ENCODE data around the gene KRT24. TPM values are rescaled to one million over a fixed set of nuclear protein-coding genes. Genes with fewer than 3 reads are reported as not detected.
"Not testable (repeated sequence)": the region's sequence is repeated elsewhere in the genome, so short reads cannot be mapped to it uniquely, and the experiment has no call there.

Gene KRT24
- not detected in 2 replicates for polyA plus RNA-seq (2011; rRNA removed)
- polyA plus RNA-seq (2012; cell fraction: cytosol; rRNA removed): not detected in 2 replicates
- not detected in 2 replicates for polyA plus RNA-seq (2012; cell fraction: nucleus; rRNA removed)
- polyA plus RNA-seq (2017; fragmentation: RNase III; extraction: RNeasy Plus Mini Kit Qiagen cat#74134 plus additional on column Dnase treatment): not detected in 3 replicates
- not detected in 2 replicates for polyA minus RNA-seq (2011; rRNA and poly(A)+ RNA removed)

- peak; percentile 51 for FAIRE-seq
- 74% methylated on average over 7 of the region's 7 CpGs for whole genome bisulfite sequencing (ENCODE audit: missing lambda C conversion rate)
- no peak for ATAC-seq
- peaks cover 10% of the 10 kb centered on the region for H3K4me1 ChIP-seq
- H3K27ac ChIP-seq: no peak within 1 kb of the TSS
- no peaks in the 10 kb centered on the region for H3K9me3 ChIP-seq
- CTCF ChIA-PET: interaction anchor here (0.9 to 1.6 kb wide), 5 partner anchors 12 to 963 kb away, joined by 3 to 5 read pairs (median 3); no protein-coding TSS in a partner anchor
- no peak for TF ChIP-seq MAFK (IDR thresholded peaks at IDR 0.05; ENCODE audit: partially characterized antibody)
- TF ChIP-seq ELK1 (IDR thresholded peaks at IDR 0.05; ENCODE audit: low read depth, low read length): no peak
- no peak for TF ChIP-seq HOXB5 (CRISPR knock-in tag; IDR thresholded peaks at IDR 0.05)
- no peak for TF ChIP-seq RARB (CRISPR knock-in tag; IDR thresholded peaks at IDR 0.05)
- no peak for TF ChIP-seq TFCP2L1 (CRISPR knock-in tag; IDR thresholded peaks at IDR 0.05)
- TF ChIP-seq TP53 (CRISPR knock-in tag; IDR thresholded peaks at IDR 0.05): no peak
- no peak for TF ChIP-seq CBX2 (IDR thresholded peaks at IDR 0.05; ENCODE audit: borderline replicate concordance, low read depth)
- no peak for TF ChIP-seq ESRRA (IDR thresholded peaks at IDR 0.05; ENCODE audit: borderline replicate concordance, low read length)
- TF ChIP-seq FOSB (CRISPR knock-in tag; IDR thresholded peaks at IDR 0.05): no peak
- no peak for TF ChIP-seq EHF (CRISPR knock-in tag; IDR thresholded peaks at IDR 0.05)
- no peak for TF ChIP-seq PHF8 (IDR thresholded peaks at IDR 0.05; ENCODE audit: borderline replicate concordance, low read depth)
- no peak for TF ChIP-seq JUN (IDR thresholded peaks at IDR 0.05)
- DNase-seq (ENCODE audit: low read depth in 1 of 2, low spot score in 1 of 2): no peak
- H3K4me2 ChIP-seq: no peak within 1 kb of the TSS
- H3K4me3 ChIP-seq: no peak within 1 kb of the TSS
- POLR2A ChIA-PET: no interaction called here
Observed at GRCh38 chr17:40703652-40704051, at the start of gene KRT24. Gene KRT24, minus strand, starts transcription at chr17:40703752. Its CDS starts 59 bp downstream, at chr17:40703693.

GRCh38 chr17:40751065-40751464 is 47.5 kb upstream of the KRT24 start:
- FAIRE-seq (no peak), DNase-seq (ENCODE audit: low read depth in 1 of 2, low spot score in 1 of 2) (no peak), ATAC-seq (no peak; a peak in 1 of 6 replicates)
- H3K4me1 ChIP-seq: no peaks in the 10 kb centered on the region
- H3K27ac ChIP-seq: no peak overlapping the region
- ChIA-PET CTCF (interaction anchor here (0.6 to 1.0 kb wide), 2 partner anchors 9 to 108 kb away, joined by 3 read pairs; no protein-coding TSS in a partner anchor), POLR2A (no interaction called here)
- peaks cover 5% of the 10 kb centered on the region; the same call in 2 of the 3 replicates for H3K9me3 ChIP-seq
- no peak overlapping the region for H3K4me3 ChIP-seq
- 68% methylated on average over 14 of the region's 14 CpGs for WGBS (ENCODE audit: missing lambda C conversion rate)
- no peak overlapping the region for H3K4me2 ChIP-seq
- no peak for TF ChIP-seq RAD21 (conservative IDR thresholded peaks at IDR 0.05 in 1 of 2, IDR thresholded peaks at IDR 0.05 in 1 of 2)
- no peak for TF ChIP-seq RNF2 (IDR thresholded peaks at IDR 0.05; ENCODE audit: borderline replicate concordance, low read depth)
- no peak for TF ChIP-seq PBX3 (IDR thresholded peaks at IDR 0.05)
- TF ChIP-seq HDAC2 (IDR thresholded peaks at IDR 0.05): no peak
- no peak for TF ChIP-seq KDM1A (IDR thresholded peaks at IDR 0.05; ENCODE audit: low read depth)
- no peak for TF ChIP-seq JUNB (IDR thresholded peaks at IDR 0.05)

DNA sequence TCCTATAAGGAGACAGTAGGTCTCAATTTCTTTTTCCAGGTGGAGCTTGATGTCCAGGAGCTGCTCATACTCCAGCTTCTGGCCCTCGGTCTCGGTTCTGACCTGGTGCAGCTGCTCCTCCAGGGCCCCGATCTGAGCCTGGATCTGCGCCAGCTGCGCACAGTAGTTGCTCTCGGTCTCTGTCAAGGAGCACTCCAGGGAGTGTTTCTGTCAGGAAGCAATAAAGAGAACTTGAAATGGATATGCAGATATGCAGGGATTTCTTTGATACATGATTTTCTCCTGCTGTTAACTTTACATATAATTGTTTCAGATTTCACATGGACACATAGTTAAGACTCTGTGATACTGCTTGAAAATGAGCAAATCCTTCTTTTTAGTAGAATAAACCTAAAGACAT is 46.8 kb upstream of the KRT24 start:
- Histone ChIP-seq H3K4me1 (no peaks in the 10 kb centered on the region), H3K4me2 (no peak overlapping the region), H3K4me3 (no peak overlapping the region), H3K9me3 (peaks cover 5% of the 10 kb centered on the region; the same call in 2 of the 3 replicates), H3K27ac (no peak overlapping the region)
- no peak for DNase-seq (ENCODE audit: low read depth in 1 of 2, low spot score in 1 of 2)
- no peak for FAIRE-seq
- ChIA-PET CTCF (interaction anchor here (1.0 kb wide), 1 partner anchor 9 kb away, joined by 3 read pairs; no protein-coding TSS in a partner anchor), POLR2A (interaction anchor here (0.6 kb wide), 1 partner anchor 771 kb away, joined by 4 read pairs; no protein-coding TSS in a partner anchor)
- 73% methylated on average over 6 of the region's 6 CpGs for WGBS (ENCODE audit: missing lambda C conversion rate)
- ATAC-seq: no peak
- TF ChIP-seq JUN (IDR thresholded peaks at IDR 0.05) (no peak), MAZ (IDR thresholded peaks at IDR 0.05; ENCODE audit: borderline replicate concordance, low read depth, low read length) (no peak), HEYL (CRISPR knock-in tag; IDR thresholded peaks at IDR 0.05) (no peak), MAFK (IDR thresholded peaks at IDR 0.05; ENCODE audit: partially characterized antibody) (no peak), NFE2L2 (conservative IDR thresholded peaks at IDR 0.05; ENCODE audit: low read length) (no peak), FOSB (CRISPR knock-in tag; IDR thresholded peaks at IDR 0.05) (no peak), CBX2 (IDR thresholded peaks at IDR 0.05; ENCODE audit: borderline replicate concordance, low read depth) (no peak), MYC (IDR thresholded peaks at IDR 0.05; ENCODE audit: borderline replicate concordance, low read length) (no peak), ZC3H11A (IDR thresholded peaks at IDR 0.05) (no peak), RCOR1 (IDR thresholded peaks at IDR 0.05; ENCODE audit: low read depth, low read length) (no peak)

DNA sequence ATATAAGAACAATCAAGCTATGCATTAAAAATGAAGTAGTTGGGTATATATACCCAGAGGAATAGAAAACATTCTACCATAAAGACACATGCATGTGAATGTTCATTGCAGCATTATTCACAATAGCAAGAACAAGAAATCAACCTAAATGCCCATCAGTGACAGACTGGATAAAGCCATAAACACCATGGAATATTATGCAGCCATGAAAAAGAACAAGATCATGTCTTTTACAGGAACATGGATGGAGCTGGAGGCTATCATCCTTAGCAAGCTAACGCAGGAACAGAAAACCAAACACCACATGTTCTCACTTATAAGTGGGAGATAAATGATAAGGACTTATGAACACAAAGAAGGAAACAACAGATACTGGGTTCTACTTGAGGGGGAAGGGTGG is 45.1 kb upstream of the KRT24 start:
- CTCF ChIA-PET: interaction anchor here (0.7 kb wide), 2 partner anchors 43 to 988 kb away, joined by 3 to 9 read pairs; no protein-coding TSS in a partner anchor
- DNase-seq (ENCODE audit: low read depth in 1 of 2, low spot score in 1 of 2); H3K9me3 ChIP-seq; H3K4me3 ChIP-seq; POLR2A ChIA-PET; H3K4me1 ChIP-seq; H3K4me2 ChIP-seq; H3K27ac ChIP-seq; ATAC-seq: not testable (repeated sequence)
- peak; percentile 95 for FAIRE-seq
- 0% methylated on average over 1 of the region's 1 CpG for WGBS (ENCODE audit: missing lambda C conversion rate)
